ENCODE measurements around the gene PPP1CA.

PPP1CA gene

DNA sequence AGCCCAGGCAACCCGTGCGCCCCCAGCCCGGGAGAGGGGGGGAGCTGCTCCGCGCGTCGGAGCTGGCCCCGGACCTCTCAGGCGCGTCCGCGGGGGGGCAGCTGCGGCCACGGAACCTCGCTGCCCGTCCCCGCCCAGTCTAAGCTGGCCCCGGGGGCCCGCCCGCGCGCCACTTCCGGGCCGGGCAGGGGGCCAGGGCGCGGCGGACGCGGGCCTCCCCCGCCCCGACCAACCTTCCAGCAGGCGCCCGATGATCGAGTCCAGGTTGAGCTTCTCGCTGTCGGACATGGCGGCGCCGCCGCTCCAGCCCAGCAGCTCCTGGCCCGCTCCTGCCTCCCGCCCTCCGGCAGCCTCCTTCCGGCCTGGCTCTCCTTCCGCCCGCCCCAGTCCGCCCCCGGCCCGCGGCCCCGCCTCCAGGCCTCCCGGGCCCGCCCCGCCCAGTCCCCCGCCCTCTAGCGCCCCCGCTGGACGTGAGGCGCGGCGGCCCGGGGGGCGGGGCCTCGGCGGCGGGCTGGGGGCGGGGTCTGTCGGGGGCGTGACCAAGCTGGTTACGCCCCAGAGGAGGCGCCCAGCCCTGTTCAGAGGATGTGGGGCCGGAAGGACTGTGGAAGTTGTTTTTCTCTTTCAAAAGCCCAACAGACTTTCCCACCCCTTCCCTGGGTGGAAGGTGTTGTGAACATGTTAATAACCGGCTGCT, at the start of gene PPP1CA:
TSS of gene PPP1CA (minus strand) at position 364 of the 697 bp plus-strand sequence. CDS start at position 288, 76 bp downstream.
- peak; percentile 97 for DNase-seq

GRCh38 chr11:67450796-67451657, 49.4 kb upstream of the PPP1CA start:
- no peak for DNase-seq

GRCh38 chr11:67449116-67449844, 47.6 kb upstream of the PPP1CA start:
- DNase-seq, result peak; percentile 95

DNA sequence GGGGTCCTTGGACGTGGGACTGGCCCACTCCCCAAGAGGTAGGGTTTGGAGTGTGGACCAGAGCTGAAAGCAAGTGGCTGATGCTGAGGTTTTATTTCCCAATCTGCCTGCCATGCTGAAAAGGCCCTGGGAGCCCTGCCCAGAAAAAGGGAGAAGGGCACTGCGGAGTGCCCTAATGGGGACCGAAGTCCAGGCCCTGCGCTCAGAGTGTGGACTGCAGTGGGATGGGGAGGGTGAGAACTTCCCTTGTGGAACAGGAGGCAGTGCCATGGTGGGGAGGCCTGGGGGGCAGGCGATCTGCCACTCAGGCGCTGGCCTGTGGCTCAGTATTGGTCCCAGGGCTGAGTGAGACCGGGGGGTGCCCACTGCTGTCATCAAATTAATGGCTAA, 46.6 kb upstream of the PPP1CA start:
- DNase-seq, result no peak

DNA sequence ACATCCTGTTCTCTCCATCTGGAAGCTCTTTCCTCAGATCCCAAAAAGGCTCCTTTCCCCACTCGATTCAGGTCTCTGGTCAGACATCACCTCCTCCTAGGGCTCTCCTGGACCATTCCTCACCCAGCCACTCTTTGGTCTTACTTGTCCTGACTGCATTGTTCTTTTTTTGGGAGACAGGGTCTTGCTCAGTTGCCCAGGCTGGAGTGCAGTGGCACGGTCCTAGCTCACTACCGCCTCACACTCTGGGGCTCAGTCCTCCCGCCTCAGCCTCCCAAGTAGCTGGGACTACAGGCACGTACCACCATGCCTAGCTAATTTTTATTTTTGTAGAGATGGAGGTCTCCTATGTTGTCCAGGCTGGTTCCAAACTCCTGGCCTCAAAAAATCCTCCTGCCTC, 43.9 kb upstream of the PPP1CA start:
- no peak for DNase-seq

DNA sequence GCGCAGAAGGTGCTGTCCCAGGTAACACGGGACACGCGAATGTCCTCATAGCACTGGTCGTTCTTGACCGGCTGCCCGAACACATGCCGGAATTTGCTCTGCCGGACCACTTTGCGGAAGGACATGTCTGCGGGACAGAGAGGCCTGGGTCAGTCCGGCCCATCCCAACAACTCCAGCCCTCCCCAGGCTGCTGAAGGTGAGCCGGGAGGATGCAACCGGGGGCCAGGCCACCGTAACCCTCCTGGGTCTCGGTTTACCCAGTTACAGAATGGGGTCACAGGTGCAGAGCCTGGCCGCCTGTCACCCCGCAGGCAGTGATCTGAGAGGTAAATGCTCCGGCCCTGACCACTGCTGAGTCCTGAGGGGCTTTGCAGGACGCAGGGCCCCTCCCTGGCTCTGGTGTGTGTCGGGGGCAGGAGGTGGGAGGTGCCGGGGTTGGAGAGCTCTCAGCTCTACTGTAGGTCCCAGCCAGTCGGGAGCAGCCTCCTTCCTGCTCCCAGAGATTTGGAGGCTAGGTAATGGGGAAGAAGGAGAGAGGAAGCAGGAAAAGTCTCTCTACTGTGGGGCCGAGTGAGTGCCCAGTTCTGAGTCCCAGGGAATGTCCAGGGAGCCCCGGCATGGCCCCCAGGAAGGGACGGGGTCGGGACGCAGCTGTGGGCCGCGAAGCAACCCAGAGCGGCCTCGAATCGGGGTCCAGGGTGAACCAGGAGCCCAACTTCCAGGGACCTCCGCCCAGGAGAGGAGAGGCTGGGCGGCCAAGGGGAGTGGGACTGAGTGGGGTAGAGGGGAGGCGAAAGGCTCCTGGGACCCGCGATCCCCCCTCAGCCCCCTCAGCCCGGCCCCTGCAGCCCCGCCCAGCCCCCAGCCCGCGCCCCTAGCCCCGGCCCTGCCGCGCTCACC, 41.1 kb upstream of the PPP1CA start:
- peak; percentile 60 for DNase-seq

GRCh38 chr11:67441731-67442351, 40.2 kb upstream of the PPP1CA start:
- peak; percentile 65 for DNase-seq

- DNase-seq, result peak; percentile 34
Observed at GRCh38 chr11:67441098-67441563, 39.5 kb upstream of the PPP1CA start.

GRCh38 chr11:67440229-67441097, 38.8 kb upstream of the PPP1CA start:
- DNase-seq, result no peak

- DNase-seq, result peak; percentile 77
Observed at GRCh38 chr11:67439321-67440228, 37.9 kb upstream of the PPP1CA start.

GRCh38 chr11:67438158-67438902, 36.7 kb upstream of the PPP1CA start:
- DNase-seq, result no peak

GRCh38 chr11:67437809-67438157, 36.1 kb upstream of the PPP1CA start:
- no peak for DNase-seq

- DNase-seq, result no peak
Observed at GRCh38 chr11:67437082-67437808, 35.6 kb upstream of the PPP1CA start, which contains the start of gene PTPRCAP. Gene PTPRCAP (minus strand): TSS chr11:67437682. CDS start chr11:67437619, 63 bp downstream.

GRCh38 chr11:67436459-67437081, 34.9 kb upstream of the PPP1CA start:
- DNase-seq, result peak; percentile 74

DNA sequence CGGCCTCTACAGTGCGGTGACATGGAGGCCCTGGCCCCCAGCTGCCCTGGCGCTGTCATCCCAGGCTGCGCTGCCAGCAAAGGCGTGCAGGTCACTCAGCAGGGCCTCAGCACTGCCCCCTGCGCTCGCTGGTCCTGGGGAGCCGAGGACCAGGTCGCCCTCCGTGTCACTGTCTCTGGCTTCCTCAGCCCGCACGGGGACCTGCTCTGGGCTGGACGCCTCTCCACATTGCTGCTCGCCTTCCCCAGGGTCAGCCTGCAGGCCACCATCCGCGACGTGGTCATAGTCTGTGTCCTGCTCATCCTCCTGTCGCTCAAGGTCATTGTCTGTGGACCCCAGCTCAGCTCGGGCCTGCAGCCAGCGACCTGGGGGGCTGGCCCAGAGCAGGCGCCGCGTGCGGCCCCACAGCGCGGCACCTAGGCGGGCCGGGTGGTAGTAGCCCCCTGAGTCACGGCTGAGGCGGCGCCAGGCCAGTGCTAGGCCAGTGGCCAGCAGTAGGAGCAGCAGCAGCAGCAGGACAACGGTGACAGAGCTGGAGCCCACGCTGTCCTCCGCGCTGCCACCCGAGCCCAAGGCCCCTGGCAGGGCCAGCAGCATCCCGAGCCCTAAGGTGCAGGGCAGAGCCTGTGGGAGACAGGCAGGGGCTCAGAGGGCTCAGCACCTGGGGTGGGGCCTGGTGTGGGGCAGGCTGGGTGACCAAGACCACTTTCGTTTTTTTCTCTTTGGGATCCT, 34.2 kb upstream of the PPP1CA start:
- no peak for DNase-seq

DNA sequence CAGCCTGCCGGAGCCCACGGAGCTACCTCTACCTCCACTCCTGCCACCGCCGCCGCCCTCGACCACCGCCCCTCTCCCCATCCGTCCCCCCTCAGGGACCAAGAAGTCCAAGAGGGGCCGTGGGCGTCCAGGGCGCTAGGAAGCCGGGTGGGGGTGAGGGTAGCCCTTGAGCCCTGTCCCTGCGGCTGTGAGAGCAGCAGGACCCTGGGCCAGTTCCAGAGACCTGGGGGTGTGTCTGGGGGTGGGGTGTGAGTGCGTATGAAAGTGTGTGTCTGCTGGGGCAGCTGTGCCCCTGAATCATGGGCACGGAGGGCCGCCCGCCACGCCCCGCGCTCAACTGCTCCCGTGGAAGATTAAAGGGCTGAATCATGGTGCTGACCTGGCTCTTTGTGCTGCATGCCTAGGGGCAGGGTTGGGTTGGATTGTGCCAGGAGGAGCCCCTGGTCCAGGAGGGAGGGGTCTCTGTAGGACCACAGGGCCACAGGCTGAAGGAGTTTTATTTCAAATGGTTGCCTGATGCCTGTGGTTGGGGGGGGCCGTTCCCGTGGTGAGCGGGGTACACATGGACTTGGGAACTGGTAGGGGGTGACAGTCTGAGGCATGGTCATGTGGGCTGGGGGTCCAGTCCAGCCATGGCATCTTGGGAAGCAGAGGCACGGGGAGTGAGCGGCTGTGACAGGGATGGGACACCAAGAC, 33.5 kb upstream of the PPP1CA start:
- no peak for DNase-seq
